ENCODE measurements around the gene ATP2A3.

Gene ATP2A3

DNA sequence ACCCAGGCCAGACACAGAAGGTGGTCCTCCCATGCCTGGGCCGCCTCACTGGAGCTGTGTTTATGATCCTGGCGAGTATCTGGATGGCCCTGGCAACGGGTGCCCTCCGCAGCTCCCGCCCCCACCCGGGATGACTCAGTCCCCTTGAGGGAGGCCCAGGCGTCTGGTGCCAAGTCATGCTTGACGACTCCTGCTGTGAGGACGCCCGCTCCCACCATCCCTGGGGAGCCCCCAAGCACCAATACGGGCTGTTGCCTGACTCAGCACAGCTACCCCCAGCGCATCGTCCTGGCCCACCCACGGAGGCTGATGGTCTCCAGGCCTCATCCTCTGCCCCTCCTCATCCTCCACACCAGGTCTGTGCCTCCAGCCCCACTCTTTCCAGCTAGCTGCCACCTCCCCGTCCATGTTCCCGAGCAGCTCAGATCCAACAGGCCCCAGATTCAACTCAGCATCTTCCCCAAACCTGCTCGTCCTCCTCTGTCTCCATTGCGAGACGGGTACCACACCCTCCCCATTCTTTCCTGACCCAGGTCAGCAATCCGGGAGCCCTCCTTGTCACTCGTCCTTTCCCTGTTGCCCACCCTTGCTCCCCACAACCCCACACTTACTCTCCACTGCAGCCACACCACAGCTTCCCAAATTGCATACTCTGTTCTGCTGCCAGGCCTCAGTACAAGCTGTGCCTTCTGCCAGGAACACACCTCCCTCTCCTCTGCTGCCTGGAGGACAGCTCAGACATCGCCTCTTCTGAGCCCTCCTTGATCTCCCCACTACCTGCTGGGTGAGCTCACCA lies 74.0 kb downstream of the ATP2A3 start:
- DNase-seq (ENCODE audit: low read depth in 3 of 3): peak in 1 of 3 experiments; percentile 23

DNA sequence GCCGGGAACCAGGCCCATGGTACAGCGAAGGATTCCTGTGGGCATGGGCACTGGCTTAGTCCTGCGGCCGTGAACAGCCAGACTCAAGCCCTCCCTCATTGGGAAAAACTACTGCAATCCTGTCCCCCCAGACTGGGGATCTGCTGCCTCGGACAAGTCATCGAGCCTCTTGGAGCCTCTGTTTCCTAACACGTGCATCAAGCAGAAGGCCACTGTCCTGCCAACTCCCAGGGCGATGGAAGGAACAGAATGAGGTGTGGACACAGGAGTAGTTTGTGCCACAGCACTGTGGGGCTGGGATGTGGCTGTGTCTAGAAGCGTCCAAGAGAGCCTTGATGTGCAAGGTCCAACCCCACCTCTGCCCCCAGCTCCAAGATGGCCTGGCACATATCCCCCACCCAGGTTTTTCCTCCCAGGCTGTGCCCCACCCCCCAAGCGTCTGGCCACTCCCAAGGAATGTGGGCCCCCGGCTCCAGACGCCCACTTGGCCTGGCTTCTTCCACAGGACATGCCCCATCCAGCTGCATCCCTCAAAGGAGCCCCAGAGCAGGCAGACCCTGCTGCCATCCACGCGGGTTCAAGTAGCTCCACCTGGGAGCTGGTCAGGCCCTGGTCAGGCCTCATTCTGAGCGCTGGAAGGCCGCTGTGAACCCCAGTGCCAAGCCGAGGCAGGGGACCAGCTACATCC lies 74.8 kb downstream of the ATP2A3 start:
- DNase-seq (ENCODE audit: low read depth in 3 of 3): no peak

GRCh38 chr17:3888343-3889171 lies 75.7 kb downstream of the ATP2A3 start:
- DNase-seq (ENCODE audit: low read depth in 3 of 3): no peak

DNA sequence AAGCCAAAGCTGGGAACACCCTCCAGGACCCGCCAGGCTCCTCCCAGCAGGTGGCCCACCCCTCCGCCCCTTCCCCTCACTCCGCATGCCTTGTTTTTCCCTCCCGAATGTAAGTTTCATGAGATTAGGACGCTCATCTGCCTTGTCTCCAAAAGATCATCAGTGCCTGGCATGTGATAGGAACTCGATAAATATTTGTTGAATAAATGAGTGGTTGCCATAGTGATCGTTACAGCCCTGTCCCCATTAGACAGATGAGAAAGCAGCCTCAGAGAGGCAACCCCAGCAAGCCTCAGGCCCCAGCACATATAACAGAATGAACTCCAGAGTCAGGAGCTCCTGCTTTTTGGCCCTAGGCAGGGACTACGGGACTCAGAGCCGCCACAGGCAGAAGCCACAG lies 76.4 kb downstream of the ATP2A3 start:
- no peak for DNase-seq (ENCODE audit: low read depth in 3 of 3)

DNA sequence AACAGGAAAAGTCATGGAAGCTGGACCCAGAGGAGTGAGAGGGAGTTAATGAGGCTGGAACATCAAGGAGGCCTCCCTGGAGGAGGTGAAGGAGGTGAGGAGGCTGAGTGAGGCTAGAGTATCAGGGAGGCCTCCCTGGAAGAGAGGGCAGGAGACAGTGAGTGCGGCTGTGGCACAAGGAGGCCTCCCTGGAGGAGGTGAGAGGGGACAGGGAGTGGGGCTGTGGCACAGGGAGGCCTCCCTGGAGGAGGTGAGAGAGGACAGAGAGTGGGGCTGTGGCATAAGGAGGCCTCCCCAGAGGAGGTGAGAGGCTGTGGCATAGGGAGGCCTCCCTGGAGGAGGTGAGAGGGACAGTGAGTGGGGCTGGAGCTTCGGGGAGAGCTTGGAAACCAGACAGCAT lies 76.8 kb downstream of the ATP2A3 start:
- DNase-seq (ENCODE audit: low read depth in 3 of 3): no peak

- no peak for DNase-seq (ENCODE audit: low read depth in 3 of 3)
Observed at GRCh38 chr17:3886776-3887175, 77.5 kb downstream of the ATP2A3 start.

DNA sequence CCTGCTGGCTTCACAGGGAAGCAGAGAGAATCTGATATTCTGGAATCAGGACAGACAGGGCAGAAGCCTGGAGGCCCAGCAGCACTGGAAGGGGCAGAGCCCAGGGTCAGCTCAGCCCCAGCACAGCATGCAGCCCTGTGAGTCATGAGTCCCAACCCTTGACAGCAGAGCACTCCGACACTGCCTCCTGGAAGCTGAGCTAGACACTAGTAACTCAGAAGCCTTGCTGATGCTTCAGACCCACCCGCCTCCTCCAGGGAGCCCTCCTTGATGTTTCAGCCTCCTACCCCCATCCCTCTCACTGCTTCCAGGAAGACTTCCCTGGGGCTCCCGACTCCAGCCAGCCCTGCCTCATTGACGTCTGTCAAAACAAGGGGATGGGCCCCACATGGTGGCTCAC lies 78.3 kb downstream of the ATP2A3 start:
- no peak for DNase-seq (ENCODE audit: low read depth in 3 of 3)

DNA sequence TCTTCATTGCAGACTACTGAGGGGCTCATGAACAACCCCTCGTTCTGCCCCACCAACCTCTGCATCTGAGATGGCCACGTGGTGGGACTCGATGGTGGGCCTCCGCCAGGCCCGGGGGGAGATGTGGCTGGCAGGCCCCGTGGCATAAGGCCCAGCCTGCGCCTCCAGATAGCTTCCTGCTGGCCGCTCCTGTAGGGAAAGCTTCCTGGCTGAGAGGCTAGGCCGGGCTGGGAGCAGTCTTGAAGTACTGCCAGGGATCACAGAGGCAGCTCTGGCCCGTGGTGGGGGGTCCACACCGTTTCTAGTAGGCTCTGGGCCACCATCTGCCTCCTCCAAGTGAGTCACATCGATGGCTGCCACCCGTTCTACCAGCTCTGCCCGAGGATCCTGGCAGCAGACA lies 79.0 kb downstream of the ATP2A3 start:
- DNase-seq (ENCODE audit: low read depth in 3 of 3): no peak

DNA sequence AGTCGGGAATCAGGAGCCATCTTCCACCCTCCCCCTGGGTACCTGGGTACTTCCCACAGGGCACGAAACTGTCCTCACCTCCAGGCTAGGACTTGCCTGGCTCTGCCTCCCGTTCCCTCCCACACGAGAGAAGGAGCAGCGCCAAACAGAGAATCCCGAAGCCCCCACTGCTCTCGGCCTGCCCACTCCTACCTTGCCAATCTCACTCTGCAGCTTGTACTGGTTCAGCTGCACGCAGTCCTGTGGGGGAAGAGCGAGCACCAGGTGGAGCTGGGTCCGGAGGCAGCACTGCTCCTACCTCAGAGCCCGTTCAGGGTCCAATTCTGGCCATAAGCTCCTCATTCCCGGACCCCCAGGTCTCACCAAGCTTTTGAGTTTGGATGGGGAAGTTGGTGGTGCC lies 80.0 kb downstream of the ATP2A3 start:
- no peak for DNase-seq (ENCODE audit: low read depth in 3 of 3)

GRCh38 chr17:3882276-3882675 lies 82.0 kb downstream of the ATP2A3 start:
- no peak for DNase-seq (ENCODE audit: low read depth in 3 of 3)

DNA sequence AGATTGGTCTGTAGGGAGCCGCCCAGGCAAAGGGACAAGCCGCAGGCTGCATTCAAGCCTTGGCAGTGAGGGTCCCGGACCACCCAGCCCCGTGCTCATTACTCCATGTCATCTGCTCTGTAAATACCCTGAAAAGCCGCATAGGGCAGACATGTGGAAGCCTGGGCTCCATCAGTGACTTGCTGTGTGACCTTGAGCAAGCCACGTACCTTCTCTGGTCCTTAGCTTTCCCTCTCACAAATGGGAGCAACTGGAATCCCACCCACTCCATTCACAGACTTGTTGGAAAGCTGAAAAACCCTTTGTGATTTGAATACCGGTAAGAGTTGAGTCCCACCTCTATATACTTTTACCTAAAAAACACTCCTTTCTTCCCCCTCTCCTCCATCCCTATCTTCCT lies 83.3 kb downstream of the ATP2A3 start:
- no peak for DNase-seq (ENCODE audit: low read depth in 3 of 3)

- no peak for DNase-seq (ENCODE audit: low read depth in 3 of 3)
Observed at GRCh38 chr17:3879591-3880417, 84.4 kb downstream of the ATP2A3 start.

DNA sequence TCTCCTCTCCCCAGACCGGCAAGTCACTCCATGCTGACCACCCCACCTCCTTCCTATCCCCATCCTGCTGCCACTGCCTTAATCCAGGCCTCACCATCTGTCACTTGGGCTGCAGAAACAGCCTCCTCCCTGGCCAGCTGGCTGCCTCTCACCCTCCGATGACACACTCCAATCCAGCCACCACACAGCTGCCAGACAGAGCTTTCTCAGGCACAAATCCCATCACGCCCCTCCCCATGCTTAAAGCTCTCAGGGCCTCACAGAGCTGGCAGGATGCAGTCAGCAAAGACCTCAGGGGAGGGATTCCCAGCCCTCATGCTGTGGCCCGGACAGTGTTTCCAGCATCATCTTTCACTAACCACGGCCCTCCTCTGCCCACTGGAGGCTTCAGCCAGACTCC lies 85.1 kb downstream of the ATP2A3 start:
- no peak for DNase-seq (ENCODE audit: low read depth in 3 of 3)

DNA sequence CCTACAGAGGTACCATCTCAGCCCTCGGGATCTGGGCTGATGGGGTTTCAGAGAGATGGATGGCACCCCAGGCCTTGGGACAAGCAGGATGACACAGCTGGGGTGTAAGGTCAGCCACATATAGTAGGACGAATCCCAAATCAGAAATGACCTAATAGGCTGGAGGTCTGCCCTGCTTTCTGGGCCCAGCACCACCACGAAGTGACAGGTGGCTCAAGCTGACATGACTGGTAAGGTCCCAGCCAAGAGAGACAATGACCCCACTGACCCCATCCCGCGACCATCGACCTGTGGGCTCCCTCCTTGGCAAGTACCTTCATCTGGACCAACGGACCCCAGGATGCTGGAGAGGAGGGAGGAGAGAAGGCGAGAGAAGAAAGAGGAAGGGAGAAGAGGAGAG lies 87.0 kb downstream of the ATP2A3 start:
- DNase-seq (ENCODE audit: low read depth in 3 of 3): no peak

DNA sequence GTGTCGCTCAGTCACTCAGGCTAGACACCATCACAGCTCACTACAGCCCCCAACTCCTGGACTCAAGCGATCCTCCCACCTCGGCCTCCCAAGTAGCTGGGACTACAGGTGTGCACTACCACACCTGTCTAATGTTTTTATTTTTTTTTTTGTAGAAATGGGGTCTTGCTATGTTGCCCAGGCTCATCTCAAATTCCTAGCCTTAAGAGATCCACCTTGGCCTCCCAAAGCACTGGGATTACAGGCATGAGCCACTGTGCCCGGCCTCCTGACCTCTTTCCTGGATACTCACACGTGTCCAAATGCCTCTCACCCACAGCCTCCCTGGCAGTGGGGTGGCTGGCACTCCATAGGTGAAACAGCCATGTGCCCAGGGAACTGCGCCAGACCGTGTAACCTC lies 88.9 kb downstream of the ATP2A3 start:
- DNase-seq (ENCODE audit: low read depth in 3 of 3): no peak

Measured in stimulated activated CD4-positive, alpha-beta T cell treated with anti-CD3 and anti-CD28 coated beads, TNF-alpha, amount 100 ng/mL, for 24 hours (primary cell).